Measurements from ENCODE around the gene KIF2C. TPM values are rescaled to one million over a fixed set of nuclear protein-coding genes. Genes with fewer than 3 reads are reported as not detected.

Gene KIF2C
- total RNA-seq, 2 donors from 2014 or later = 42.0 to 72.7 TPM

- peak; percentile 99 for DNase-seq
Measured at GRCh38 chr1:44799770-44800584, 60.3 kb downstream of the KIF2C start, which contains the start of gene PLK3. Gene PLK3, plus strand, starts transcription at chr1:44800377. Its CDS starts 87 bp downstream, at chr1:44800464.

GRCh38 chr1:44801491-44802305, 62.1 kb downstream of the KIF2C start:
- Mint-ChIP-seq H3K36me3 (ENCODE audit: low read depth) (peaks cover 7% of the 10 kb centered on the region), H3K4me3 (peak overlapping the region; percentile 75), H3K9me3 (no peaks in the 10 kb centered on the region), H3K4me1 (peaks cover 21% of the 10 kb centered on the region), H3K27ac (no peak overlapping the region), H3K27me3 (ENCODE audit: insufficient read depth) (peaks cover 2% of the 10 kb centered on the region)
- no peak for DNase-seq
- peak overlapping the region; percentile 85 for H3K27ac ChIP-seq (ENCODE audit: low read depth, low read length)
- no peak overlapping the region for H3K9ac ChIP-seq (ENCODE audit: extremely low read depth, low read length, poor library complexity, severe bottlenecking)
- 78 to 87% methylated on average over 9 to 13 of the region's 13 CpGs for WGBS, 2 experiments (ENCODE audit: insufficient coverage in 1 of 2, insufficient read length in 1 of 2)
- H3K9me3 ChIP-seq (ENCODE audit: control insufficient read depth, low read length) = no peaks in the 10 kb centered on the region
- TF ChIP-seq, protein P1, sequence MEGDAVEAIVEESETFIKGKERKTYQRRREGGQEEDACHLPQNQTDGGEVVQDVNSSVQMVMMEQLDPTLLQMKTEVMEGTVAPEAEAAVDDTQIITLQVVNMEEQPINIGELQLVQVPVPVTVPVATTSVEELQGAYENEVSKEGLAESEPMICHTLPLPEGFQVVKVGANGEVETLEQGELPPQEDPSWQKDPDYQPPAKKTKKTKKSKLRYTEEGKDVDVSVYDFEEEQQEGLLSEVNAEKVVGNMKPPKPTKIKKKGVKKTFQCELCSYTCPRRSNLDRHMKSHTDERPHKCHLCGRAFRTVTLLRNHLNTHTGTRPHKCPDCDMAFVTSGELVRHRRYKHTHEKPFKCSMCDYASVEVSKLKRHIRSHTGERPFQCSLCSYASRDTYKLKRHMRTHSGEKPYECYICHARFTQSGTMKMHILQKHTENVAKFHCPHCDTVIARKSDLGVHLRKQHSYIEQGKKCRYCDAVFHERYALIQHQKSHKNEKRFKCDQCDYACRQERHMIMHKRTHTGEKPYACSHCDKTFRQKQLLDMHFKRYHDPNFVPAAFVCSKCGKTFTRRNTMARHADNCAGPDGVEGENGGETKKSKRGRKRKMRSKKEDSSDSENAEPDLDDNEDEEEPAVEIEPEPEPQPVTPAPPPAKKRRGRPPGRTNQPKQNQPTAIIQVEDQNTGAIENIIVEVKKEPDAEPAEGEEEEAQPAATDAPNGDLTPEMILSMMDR (conservative IDR thresholded peaks at IDR 0.05) = no peak
- peak overlapping the region; percentile 83 for H3K4me3 ChIP-seq (ENCODE audit: low read length)
- H3K27me3 ChIP-seq (ENCODE audit: control insufficient read depth, insufficient read depth, low read length, poor library complexity, severe bottlenecking) = no peaks in the 10 kb centered on the region
- peaks cover 23% of the 10 kb centered on the region for H3K36me3 ChIP-seq (ENCODE audit: control insufficient read depth, insufficient read depth, low read length)
- H3K4me1 ChIP-seq (ENCODE audit: control insufficient read depth, insufficient read depth, low read length) = peaks cover 8% of the 10 kb centered on the region

More at GRCh38 chr1:44799770-44800584, 60.3 kb downstream of the KIF2C start, which contains the start of gene PLK3:
- WGBS, 2 experiments (ENCODE audit: insufficient coverage in 1 of 2, insufficient read length in 1 of 2) = 0 to 1% methylated on average over 20 to 79 of the region's 79 CpGs
- Histone ChIP-seq H3K27ac (ENCODE audit: low read depth, low read length) (peak within 1 kb of the TSS; percentile 99), H3K4me3 (ENCODE audit: low read length) (peak within 1 kb of the TSS; percentile 83), H3K27me3 (ENCODE audit: control insufficient read depth, insufficient read depth, low read length, poor library complexity, severe bottlenecking) (no peaks in the 10 kb centered on the region), H3K4me1 (ENCODE audit: control insufficient read depth, insufficient read depth, low read length) (peaks cover 5% of the 10 kb centered on the region), H3K9ac (ENCODE audit: extremely low read depth, low read length, poor library complexity, severe bottlenecking) (peak within 1 kb of the TSS; percentile 66), H3K9me3 (ENCODE audit: control insufficient read depth, low read length) (no peaks in the 10 kb centered on the region), H3K36me3 (ENCODE audit: control insufficient read depth, insufficient read depth, low read length) (peaks cover 20% of the 10 kb centered on the region)
- Mint-ChIP-seq H3K9me3 (no peaks in the 10 kb centered on the region), H3K4me1 (peaks cover 21% of the 10 kb centered on the region), H3K4me3 (peak within 1 kb of the TSS; percentile 75), H3K36me3 (ENCODE audit: low read depth) (peaks cover 4% of the 10 kb centered on the region), H3K27me3 (ENCODE audit: insufficient read depth) (peaks cover 2% of the 10 kb centered on the region), H3K27ac (peak within 1 kb of the TSS; percentile 99)
- TF ChIP-seq, protein P1 (conservative IDR thresholded peaks at IDR 0.05) = peak; percentile 96

GRCh38 chr1:44802306-44803061, 62.8 kb downstream of the KIF2C start:
- peak overlapping the region; percentile 83 for H3K4me3 ChIP-seq (ENCODE audit: low read length)
- peak; percentile 51 for DNase-seq
- 85 to 90% methylated on average over 6 to 13 of the region's 13 CpGs for WGBS, 2 experiments (ENCODE audit: insufficient coverage in 1 of 2, insufficient read length in 1 of 2)
- Mint-ChIP-seq H3K9me3 (no peaks in the 10 kb centered on the region), H3K4me1 (peaks cover 28% of the 10 kb centered on the region), H3K27me3 (ENCODE audit: insufficient read depth) (peaks cover 2% of the 10 kb centered on the region), H3K27ac (peak overlapping the region; percentile 1), H3K4me3 (no peak overlapping the region), H3K36me3 (ENCODE audit: low read depth) (peaks cover 9% of the 10 kb centered on the region)
- H3K4me1 ChIP-seq (ENCODE audit: control insufficient read depth, insufficient read depth, low read length) = peaks cover 14% of the 10 kb centered on the region
- peaks cover 27% of the 10 kb centered on the region for H3K36me3 ChIP-seq (ENCODE audit: control insufficient read depth, insufficient read depth, low read length)
- H3K9ac ChIP-seq (ENCODE audit: extremely low read depth, low read length, poor library complexity, severe bottlenecking) = no peak overlapping the region
- H3K9me3 ChIP-seq (ENCODE audit: control insufficient read depth, low read length) = no peaks in the 10 kb centered on the region
- TF ChIP-seq, protein P1 (conservative IDR thresholded peaks at IDR 0.05) = no peak
- H3K27ac ChIP-seq (ENCODE audit: low read depth, low read length) = peak overlapping the region; percentile 85
- no peaks in the 10 kb centered on the region for H3K27me3 ChIP-seq (ENCODE audit: control insufficient read depth, insufficient read depth, low read length, poor library complexity, severe bottlenecking)

Data from endodermal cell (in vitro differentiated cells).